GM12873 (cell line): ENCODE results near the gene THTPA.

Experiments used
- CTCF ChIP-seq: IDR thresholded peaks from 2 replicates; pipeline ENCODE4 v1.5.1; 2012; ENCODE audit warnings: low read depth, mild to moderate bottlenecking, moderate library complexity, low read length, control low read depth; ENCODE audit not compliant: insufficient read depth; ENCODE audit errors: missing control alignments

THTPA gene

DNA sequence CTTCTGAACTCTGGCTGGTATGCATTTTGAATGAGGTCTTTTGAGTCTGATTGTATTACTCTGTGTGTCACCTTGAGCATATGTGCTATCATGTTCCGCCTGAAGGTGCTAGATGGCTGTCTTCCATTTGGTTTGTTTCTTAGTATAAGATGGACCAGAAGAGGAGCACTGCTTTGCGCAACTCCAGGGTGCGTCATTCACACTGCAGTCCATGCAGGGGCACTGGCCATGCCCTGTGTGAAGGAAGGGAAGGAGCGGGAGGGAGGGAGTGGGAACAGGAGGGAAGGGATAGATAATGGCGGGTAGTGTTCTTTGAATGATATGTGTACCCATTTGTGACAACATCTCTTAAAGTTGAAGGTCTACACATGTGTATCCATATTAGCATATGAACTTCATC is 12.7 kb upstream of the THTPA start:
- no peak for TF ChIP-seq CTCF

DNA sequence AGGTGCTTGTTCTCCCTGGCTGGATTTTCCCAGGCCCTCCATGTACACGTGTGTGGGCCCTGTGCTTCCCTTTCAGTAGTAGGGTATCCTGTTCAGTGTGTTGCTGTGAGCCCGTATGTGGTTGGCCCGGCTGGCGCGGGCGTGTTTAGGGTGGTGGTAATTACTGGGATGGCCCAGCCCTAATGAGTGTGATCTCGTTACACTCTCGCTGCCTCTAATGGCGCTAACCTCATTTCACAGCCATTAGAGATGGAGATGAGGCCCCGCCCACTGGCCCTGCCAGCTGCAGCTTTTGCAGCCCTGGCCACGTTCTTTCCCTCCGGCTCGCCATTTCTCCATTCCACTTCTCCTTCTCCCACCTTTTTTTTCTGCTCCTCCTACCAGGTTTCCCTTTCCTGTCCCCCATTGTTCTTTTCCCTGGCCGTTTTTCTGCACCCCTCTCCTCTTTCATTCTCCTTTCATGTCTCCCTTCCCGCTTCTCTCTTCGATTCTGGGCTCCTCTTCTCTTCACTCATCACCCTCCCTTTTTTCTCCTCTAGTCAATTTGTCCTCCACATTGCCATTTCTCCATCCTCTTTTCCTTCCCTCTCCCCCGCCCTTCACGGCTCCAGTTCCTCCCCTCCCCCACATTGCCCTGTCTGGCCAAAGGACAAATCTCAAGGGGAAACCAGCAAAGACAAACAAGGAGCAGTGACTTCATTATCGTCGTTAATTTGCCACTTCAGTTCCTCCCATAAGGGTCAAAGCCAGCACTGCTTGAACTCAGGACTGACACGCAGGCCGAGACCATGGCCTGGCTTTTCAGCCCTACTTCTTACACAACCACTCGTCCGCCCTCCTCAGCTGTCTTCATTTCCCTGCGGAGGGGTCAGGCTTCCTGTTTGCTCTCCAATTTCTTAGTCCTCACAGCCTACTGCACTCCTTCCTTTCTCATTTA is 11.3 kb upstream of the THTPA start:
- TF ChIP-seq CTCF: no peak

DNA sequence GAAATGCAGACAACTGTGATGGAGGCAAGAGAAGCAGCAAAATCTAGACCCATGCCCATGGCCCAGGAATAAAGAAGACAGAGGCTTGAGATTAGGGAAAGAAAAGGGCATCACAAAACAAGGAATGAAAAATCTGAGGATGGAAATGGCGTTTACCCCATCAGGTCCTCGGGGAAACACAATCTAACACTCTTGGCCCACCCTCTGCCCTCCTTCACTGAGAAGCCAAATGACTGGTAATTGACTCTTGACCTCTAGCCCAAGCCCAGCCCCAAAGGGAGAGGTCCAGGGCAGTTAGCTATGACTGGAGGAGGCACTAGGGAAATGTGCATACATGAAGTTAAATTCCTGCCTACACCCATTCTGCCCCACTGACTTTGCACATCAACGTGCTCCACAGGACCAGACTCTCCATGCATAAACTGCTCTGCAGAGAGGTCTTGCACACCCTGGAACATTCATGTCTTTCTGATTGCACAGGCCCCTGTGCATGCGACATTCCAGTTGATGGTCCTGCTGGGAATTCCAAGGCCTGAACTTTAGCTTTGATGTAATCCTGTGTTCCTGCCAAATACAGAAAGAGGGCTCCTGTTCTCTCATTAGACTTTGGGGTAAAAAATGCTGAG is 10.2 kb upstream of the THTPA start:
- no peak for TF ChIP-seq CTCF

- no peak for TF ChIP-seq CTCF
Measured at GRCh38 chr14:23546450-23547035, 9.5 kb upstream of the THTPA start.

- TF ChIP-seq CTCF: no peak
Measured at GRCh38 chr14:23547924-23548323, 8.1 kb upstream of the THTPA start.

DNA sequence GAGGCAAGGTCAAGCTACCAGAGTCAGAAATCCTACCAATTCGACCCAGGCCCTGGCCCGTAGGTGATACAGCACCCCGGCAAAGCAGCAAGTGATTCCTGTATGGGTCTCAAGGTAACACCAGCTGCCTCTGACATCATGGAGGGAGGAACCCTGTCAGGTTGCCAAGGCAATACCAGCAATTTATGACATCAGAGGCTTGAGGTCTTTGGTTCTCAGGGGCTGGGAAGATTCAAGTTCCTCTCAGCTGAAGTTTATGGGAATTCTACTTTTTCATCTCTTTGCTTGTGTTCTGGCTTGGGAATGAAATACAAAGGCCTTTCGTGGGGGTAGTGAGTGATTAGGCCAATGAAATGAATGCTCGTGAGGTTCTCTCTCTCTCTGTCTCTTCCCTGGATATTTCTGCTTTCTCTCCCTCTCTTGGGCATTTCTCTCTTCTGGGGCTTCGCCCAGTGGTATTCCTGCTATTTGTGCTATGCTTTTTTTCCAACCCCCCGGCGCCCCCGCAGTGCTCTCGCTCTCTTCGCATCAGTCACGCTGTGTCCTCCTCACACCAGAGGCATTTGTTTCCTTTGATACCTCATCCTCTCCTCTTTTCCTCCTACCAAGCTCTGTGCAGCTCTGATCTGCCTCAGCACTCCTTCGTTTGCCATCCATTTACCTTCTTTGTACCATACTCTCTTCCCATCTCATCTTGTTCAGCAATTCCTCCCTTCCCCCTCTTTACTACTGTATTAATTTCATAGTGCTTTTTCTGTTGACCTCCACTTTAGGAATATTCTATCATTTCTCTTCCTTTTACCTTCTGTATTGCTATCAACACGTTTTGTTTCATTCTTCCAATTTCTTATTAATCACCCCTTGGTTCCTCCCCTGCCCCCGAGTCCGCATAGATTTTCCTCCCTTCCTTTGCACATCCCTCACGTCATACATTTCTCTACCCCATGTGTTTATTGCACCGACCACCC is 7.4 kb upstream of the THTPA start:
- TF ChIP-seq CTCF: no peak
